Lung microvascular endothelial cell (primary cell): ENCODE results near the gene PKD2L1. TPM values are rescaled to one million over a fixed set of nuclear protein-coding genes. Genes with fewer than 3 reads are reported as not detected.
A peak's percentile ranks its signal among the peaks of the same experiment; 100 is the strongest.

Experiments
- DNase-seq, 2 donors: peaks; one replicate each; pipeline versions ENCODE4 v3.0.0 to v3.0.0-alpha.2; 2010; ENCODE audit warnings: low read depth in 2 of 2
- total RNA-seq: library from RNA; depleted of rRNA; stranded (reverse); fragments of >200 nt; gene quantifications from 2 replicates; pipeline ENCODE4 v1.2.1, GENCODE V29; 2014

PKD2L1 gene
- total RNA-seq, 1 donor from 2014 or later, result not detected

DNA sequence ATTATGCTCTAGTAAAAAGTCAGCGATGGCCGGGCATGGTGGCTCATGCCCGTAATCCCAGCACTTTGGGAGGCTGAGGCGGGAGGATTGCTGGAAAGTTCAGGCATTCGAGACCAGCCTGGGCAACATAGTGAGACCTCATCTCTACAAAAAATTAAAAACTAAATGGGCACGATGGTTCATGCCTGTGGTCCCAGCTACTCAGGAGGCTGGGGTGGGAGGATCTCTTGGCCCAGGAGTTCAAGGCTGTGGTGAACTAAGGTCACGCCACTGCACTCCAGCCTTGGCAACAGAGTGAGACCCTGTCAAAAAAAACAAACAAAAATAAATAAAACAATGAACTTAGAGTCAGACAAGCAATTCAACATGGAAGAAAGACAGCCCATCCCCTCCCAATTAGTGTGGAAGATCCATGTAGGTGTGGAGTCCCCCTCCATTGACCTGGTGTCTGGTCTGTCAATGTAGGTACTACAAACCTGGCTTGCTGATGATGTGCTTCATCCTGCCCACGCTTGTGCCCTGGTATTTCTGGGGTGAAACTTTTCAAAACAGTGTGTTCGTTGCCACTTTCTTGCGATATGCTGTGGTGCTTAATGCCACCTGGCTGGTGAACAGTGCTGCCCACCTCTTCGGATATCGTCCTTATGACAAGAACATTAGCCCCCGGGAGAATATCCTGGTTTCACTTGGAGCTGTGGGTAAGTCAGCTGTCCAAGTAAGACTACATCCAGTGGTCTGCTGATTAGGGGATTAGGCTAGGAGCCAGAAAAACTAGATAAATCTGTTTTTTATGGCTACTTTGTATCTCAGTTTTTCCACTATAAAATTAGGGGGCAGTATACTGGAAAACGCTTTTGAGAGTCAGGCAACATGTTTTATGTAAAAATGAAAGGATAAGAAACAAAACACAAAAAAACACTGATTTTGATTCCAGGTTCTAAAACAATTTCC is 26.3 kb upstream of the PKD2L1 start:
- DNase-seq, result peak in 1 of 2 donors; percentile 34

DNA sequence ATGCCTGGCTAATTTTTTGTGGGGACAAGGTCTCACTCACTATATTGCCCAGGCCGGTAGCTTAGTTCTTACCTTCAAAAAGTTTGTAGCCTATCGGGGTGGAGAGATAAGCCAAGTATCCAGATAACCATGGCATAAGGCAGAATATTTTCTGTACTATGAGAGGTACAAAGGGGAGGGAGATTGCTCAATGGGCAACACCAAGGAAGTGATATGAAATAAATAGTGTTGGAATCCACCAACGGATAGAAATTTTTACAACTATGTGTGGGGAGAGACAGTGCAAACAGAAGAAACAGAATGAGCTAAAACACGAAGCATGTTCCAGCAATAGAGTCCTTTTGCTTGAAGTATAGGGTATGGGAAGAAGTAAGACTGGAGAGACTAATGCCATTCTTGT is 25.1 kb upstream of the PKD2L1 start:
- no peak for DNase-seq

DNA sequence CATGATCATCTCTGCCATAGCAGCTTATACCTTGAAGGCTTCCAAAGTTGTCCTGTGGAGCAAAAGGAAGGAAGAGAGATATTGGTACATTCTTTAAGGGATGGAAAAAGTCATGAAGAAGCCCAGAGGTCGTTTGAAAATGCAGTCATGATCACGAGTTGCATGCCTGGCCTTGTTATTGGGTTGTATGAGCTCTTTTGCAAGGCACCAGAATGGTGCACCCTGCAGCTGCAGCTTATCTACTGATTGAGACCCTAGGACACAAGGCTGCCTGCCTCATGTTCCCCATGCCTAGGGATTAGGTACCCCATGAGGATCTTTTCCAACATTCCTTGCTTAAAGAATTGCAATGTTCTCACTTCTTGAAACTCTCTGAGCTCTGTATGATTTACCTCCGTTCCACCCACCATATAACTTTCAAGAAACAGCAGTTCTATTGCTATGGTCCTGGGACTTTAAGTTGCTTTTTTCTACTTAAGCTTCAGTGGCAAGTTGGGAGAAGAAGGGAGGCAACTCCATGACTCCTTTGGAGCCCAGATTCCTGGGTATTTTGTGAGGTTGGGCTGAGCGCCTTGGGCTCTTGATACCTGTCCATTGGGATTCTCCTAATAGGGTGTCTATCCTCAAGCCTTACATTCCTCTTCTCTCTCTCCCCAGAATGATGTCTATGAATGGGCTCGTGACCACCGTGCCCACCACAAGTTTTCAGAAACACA is 23.9 kb upstream of the PKD2L1 start:
- no peak for DNase-seq

DNA sequence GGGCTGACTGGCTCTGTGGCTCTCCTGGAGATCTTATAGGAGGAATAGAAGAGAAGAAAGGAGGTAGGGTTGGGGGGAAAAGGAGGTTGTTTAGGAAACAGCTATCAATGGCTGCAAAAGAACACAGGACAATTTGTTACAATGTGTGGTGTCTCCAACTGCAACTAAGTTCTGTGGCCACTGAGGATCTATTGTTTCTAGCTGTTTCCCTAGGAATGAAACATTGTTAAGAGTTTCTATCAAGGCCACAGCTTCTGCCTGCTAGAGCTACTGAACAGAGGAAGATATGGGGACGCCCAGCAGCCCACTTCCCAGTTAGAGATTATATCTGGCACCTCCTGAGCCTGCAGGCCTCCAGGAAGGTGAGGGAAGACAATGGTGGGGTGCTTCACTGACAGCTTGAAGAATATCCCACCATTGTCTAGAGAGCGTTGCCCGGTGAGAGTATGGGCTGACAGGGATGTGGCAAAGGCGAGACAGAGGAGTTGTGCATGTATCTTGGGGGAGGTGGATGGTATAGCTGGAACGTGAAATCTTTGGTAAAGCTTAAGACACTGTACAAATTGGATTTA is 21.0 kb upstream of the PKD2L1 start:
- no peak for DNase-seq

DNA sequence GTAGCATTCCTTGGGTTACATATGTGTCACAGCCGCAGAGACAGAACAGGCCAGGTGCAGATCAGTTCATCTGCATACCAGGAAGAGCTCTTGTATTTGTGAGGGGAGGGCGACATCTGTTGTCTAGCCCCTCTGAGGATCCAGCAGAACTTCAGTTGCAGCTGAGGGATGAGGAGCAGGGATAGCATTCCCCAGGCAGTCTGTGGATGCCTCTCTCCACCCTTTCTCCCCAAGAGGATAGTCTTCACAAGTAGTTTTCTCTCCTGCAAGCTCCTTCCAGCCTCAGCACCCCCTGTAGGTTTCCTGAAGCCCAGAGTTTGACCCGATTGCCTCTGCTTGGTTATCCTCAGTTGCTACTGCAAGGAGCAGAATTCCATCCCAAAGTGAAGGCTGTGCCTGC is 19.6 kb upstream of the PKD2L1 start:
- DNase-seq, result no peak

DNA sequence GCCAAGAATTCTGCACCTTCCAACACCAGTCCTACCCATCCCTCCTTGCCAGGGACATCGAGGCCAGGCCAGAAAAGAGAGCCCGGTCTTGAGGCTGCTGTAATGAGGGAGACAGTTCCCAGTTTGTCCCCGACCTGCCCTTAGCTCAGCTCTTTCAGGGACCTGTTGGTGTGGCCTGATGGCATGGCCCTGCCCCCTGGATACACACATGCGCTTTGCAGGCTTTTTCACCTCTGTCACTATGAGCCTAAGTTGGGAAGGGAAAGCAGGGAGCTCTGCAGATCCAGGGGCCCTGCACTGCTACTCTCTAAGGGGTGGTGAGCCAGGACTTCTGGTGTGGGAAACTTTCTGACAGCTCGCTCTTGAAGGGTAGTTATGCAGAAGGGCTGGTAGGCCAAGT is 19.1 kb upstream of the PKD2L1 start:
- DNase-seq, result no peak

DNA sequence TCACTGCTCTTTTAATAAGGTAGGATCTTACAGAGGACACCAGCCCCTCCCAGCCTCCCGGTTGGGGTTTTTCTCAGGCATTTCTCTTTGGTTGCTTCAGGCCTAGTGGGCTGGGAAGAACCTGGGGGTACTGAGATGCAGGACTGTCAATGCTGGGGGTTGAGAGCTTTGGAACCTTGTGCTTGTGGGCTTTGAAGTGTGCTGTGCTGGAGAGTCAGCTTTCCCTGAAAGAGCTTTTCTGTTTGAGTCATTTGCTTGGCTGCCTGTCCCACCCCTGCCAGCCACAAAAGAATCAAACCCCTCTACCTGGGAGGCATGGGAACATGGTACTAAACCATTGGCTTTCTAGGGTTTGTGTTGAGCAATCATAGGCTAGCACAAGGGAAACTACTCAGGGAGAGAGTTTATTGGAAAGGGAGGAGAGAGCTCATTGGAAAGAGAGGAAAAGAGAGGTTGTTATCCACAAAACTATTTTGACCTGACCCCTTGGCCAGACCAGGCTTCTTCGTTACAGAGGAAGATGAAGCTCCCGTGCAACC is 18.4 kb upstream of the PKD2L1 start:
- DNase-seq, result no peak

DNA sequence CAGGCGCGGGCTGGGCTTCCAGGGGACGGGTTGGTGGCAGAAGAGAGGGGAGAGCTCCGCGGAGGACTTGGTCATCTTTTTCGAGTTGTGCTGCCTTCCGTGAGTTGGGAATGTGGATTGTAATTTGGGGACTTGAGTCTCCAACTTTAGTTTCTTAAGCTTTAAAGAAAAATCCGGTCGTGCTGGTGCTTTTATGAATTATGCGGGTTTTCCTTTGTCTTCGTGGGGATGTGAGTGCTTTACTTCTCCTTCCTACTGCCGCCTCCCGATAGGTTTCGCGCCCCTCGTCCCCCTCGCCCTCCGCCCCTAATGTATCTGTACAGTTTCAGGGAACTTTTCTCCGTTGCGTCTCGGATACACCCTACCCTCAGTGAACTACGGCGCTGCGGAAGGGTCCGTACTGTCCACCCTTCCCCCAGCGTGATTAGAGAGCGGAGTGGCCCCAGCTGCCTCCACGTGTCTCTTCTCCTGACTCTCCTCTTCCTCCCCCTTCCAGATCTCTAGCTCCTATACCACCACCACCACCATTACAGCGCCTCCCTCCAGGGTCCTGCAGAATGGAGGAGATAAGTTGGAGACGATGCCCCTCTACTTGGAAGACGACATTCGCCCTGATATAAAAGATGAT is 17.7 kb upstream of the PKD2L1 start:
- DNase-seq, result no peak

DNA sequence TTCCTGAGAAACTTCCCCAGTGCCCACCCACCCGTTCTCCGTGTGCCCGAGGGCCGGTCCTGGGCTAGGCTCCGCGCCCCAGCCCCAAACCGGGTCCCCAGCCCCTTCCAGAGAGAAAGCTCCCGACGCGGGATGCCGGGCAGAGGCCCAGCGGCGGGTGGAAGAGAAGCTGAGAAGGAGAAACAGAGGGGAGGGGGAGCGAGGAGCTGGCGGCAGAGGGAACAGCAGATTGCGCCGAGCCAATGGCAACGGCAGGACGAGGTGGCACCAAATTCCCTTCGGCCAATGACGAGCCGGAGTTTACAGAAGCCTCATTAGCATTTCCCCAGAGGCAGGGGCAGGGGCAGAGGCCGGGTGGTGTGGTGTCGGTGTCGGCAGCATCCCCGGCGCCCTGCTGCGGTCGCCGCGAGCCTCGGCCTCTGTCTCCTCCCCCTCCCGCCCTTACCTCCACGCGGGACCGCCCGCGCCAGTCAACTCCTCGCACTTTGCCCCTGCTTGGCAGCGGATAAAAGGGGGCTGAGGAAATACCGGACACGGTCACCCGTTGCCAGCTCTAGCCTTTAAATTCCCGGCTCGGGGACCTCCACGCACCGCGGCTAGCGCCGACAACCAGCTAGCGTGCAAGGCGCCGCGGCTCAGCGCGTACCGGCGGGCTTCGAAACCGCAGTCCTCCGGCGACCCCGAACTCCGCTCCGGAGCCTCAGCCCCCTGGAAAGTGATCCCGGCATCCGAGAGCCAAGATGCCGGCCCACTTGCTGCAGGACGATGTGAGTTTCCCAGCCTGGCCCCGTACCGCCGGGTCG is 16.9 kb upstream of the PKD2L1 start, which contains the start of gene SCD:
Gene SCD (plus strand): TSS at position 469 of the 803 bp plus-strand sequence. CDS start 272 bp downstream, at position 741.
- peak; percentile 85 to 92 for DNase-seq

DNA sequence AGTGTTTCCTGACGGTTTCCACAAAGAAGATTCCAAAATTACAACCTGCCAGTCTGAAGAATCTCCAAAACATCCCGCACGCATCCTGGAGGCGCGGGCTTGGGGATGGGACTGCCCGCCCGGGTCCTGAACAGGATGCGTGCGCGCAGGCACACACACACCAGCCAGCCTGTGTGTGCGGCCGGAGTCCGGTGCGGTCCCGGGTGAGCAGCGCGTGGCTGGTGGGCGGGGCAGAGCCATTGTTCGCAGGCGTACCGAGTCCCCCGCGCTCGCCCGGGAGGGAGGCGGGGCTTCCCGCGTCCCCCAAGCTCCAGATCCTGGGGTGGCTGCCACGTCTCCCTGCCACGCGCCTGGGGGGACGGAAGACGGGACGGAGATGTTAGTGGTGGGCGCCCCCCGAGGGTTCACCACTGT is 16.3 kb upstream of the PKD2L1 start:
- DNase-seq, result peak; percentile 77 to 91

DNA sequence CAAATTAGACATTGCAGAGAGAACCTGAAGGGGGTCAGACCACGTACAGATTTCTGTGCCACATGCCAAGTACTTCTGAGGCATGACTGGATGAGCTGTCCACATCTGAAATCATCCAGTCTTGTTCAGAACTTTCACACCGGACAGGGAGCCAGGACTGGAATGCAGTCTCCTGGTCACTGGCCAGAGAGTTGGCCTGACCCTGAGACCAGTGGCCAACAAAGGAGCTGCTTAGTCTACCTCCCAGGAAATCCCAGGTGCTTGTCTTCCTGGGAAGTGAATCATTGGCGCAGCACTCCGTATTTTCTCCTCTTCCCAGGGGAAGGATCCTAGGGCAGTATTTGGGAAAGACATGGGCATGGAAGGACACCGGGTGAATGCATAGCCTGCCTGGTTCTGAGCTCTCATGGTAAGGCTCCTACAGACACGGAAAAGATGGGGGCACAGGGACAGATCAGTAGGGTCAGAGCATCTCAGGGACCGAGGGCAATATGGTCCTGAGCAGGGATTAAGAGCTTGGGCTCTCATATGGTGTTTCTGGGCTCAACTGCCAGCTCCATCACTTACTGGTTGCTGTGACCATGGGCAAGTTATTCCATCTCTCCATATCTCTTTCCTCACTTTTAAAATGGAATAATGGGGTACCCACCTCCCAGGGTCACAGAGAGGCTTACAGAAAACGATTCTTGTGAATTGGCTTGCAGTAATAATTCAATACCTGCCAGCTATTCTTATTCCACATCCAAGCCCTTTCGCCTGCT is 15.7 kb upstream of the PKD2L1 start:
- DNase-seq, result peak in 1 of 2 donors; percentile 51

DNA sequence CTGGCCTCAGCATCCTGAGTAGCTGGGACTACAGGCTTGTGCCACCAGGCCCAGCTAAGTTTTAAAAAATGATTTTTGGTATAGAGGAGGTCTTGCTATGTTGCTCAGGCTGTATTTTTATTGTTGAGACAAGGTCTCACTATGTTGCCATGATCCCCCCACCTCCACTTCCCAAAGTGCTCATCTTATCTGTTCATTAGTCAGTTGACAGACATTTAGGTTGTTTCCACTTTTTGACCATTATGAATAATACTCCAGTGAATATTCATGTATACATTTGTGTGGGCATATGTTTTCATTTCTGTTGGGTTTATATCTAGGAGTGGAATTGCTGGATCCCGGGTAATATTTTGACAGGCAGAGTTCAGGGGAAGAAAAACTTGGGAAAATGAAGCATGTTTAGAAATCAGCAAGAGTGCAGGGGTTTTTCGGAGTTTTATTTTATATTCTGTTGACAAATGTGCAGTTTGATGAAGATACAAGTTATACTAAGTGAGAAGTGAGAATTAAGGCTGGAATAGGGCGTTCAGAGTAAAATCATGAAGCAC is 14.3 kb upstream of the PKD2L1 start:
- DNase-seq, result no peak

DNA sequence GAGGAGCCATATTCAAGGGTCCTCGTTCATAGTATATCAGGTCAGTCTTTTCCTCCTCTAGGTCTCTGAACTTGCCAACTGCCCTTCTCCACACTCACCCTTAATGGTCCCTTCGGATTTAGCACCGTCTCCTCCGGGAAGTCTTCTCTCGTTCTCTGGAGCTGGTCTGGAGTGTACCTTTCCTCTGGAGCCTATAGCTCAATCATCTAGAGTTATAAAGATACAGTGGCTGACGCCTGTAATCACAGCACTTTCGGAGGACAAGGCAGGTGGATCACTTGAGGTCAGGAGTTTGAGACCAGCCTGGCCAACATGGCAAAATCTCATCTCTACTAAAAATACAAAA is 12.6 kb upstream of the PKD2L1 start:
- no peak for DNase-seq

DNA sequence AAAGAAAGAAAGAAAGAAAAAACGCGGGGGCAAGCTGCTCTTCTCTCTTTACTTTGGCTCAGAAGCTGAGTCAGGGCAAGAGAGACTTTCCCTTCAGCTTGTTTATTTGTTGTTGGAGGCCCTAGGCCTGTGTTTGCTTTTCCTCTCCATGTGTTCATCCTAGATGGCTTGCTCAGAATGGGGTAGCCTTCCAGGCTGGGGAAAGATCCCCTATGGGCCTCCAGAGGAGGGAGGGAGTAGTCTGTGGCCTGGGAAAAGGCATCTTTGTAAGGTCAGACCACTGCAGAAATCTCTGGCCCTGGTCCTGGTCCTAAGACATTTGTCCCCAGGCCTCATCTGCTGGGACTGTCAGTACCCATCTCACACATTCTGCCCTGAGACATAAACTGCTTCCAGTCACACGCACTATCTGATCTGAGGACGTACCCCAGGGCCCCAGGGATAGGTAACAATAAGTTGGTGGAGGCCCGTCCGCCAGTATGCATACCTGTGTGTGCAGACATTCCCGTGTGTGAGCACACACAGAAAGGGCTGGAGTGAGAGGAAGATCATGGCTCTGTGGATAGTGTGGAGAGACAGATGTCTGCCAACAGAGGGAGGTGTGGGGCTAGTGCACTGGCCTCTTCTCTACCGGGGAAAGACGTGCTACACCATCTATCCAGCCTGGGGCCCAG is 12.1 kb upstream of the PKD2L1 start:
- DNase-seq, result peak; percentile 68 to 80

DNA sequence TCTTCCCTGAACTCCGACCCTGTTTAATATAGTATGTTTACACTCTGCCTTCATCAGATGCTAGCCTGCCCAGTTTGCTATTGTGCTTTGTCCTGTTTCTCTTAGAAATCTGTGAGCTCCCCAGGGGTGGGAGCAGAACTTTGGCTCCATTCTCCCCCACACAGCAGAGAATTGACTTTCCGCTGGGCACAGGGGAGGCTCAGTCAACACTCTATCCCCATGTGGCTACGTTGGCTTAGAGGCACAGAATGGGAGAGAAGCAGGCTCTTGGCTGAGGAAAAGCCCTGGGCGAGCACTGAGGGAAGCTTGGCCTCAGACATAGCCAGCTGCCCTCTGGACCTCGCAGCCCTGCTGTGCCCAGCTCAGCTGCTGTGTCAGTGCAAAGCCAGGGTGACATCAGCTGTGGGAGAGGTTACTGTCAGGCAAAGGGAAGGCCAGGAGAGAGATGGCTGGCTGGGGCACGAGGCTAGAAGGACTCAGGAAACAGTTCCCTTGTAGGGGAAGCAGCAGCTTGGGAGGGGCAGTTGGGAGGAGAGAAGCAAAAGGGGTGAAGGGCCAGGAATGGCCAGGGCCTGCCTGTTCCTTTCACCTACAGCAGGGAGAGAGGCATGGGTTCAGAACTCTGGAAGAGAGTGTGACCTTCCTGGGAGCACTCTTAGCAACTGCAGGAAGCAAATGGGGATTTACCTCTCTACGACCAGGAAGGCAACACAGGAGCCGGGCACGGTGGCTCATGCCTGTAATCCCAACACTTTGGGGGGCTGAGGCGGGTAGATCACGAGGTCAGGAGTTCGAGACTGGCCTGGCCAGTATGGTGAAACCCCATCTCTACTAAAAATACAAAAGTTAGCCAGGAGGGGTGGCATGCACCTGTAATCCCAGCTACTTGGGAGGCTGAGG is 11.2 kb upstream of the PKD2L1 start:
- peak in 1 of 2 donors; percentile 14 for DNase-seq

DNA sequence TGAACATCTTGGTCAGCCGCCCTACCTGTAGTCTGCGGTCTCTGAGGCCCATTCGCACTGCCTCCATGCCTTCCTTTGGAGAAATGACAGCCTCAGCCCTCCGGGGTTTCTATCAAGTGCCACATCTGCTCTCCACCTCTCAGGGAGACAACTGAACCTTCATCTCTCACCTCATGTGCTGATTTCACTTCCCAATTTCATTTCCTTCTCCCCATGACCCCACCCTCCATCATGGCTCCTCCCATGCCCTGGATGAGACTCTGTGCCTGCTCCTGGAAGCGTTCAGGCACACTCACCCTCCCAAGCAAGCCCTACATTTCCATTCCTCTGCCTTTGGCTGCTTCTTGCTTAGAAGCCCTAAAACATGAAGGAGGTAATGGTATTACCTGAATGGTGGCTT is 9.2 kb upstream of the PKD2L1 start:
- no peak for DNase-seq

DNA sequence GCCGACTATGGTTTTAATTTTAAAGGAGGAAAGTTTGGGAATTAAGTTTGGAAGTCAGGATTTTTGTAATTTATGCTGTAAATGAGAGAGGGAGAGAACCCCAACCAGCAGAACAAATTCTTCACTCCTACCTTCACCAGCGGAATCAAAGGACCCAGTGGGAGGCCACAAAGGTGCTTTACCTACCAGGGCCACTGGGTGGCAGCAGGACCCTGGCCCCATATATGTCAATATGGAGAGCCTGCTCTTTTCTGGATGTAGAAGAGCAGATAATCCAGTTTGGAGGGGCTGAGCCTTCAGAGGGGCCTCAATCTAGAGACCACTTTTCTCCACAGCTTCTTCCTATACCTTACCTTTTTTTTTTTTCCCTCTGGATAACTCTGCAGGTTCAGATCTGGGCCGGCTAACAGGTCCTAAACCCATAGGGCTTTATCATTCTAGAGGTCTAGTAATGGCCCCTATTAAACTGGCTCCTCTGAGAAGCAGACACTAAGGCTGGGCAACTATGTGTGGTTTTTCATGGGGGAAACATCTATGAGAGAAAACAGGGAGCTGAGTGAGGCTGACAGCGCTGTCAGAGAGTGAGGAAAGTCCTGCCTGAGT is 8.5 kb upstream of the PKD2L1 start:
- DNase-seq, result peak; percentile 56 to 74

DNA sequence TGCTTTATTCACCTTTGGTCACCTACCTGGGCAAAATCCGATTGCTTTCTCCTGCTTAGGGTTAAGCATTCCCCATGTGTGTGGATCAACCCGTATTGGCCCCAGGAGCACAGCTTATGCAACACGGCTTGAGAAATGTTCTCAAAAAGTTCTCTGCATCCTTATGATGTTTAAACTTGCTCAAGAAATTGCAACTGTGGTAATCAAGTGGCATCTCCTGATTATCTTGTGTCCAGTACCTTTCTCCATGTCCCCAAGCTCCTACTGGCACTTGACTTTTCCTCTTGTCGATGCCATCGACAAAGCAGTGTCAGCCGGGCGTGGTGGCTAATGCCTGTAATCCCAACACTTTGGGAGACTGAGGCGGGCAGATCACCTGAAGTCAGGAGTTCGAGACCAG is 4.7 kb upstream of the PKD2L1 start:
- DNase-seq, result no peak
